ENCODE results near the gene DNALI1.

DNALI1 gene

DNA sequence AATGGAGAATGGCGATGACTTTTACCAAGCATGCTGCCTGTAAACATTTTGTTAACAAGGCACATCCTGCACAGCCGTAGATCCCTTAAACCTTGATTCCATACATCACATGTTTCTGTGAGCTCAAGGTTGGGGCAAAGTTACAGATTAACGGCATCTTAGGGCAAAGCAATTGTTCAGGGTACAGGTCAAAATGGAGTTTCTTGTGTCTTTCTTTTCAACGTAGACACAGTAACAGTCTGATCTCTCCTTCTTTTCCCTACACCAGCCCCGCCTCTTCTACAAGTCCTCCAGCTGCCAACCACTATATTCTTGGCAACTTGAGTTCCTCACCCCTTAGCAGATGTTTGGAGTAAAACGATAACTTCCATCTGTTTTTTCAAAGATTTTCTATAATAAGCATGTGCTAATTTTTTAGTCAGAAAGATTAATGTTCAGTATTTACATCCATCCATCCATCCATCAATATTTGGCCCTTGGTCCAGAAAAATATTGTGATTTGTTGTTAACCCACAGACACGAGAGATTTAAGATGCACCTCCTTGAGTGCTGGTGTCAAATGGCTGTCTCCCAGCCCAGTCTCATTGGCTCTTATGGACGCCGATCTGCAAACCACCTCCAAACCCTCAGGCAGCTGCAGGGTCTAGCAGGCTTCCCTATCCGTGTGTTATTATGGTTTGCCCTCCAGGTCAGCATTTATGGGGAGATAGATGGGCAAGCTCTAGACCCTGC is 3.8 kb downstream of the DNALI1 start:
- no peak overlapping the region for H3K14ac ChIP-seq (ENCODE audit: low read length in 2 of 2)
- no peaks in the 10 kb centered on the region for H3K9me3 ChIP-seq (ENCODE audit: control insufficient read depth, low read length)
- H2AFZ ChIP-seq (ENCODE audit: low read depth, low read length) = no peak overlapping the region
- H4K91ac ChIP-seq (ENCODE audit: low read length) = no peak overlapping the region
- no peak overlapping the region for H4K8ac ChIP-seq (ENCODE audit: low read length)
- peaks cover 2% of the 10 kb centered on the region for H3K79me1 ChIP-seq (replicated peaks; ENCODE audit: low read length, poor library complexity, severe bottlenecking)
- no peak for DNase-seq
- no peak overlapping the region for H3K18ac ChIP-seq (ENCODE audit: low read depth in 1 of 2, low read length in 2 of 2)
- no peak overlapping the region for H2BK15ac ChIP-seq (ENCODE audit: low read depth, poor library complexity, severe bottlenecking)
- H3K27ac ChIP-seq (ENCODE audit: low read length, poor library complexity, severe bottlenecking) = no peak overlapping the region
- peaks cover 11% of the 10 kb centered on the region for H3K4me1 ChIP-seq (ENCODE audit: control insufficient read depth, insufficient read depth, low read depth, low read length)
- no peak overlapping the region for H2AK5ac ChIP-seq (ENCODE audit: low read length, severe bottlenecking)
- peaks cover 29 to 31% of the 10 kb centered on the region in 2 experiments for H3K36me3 ChIP-seq (ENCODE audit: control insufficient read depth in 1 of 2, insufficient read depth in 2 of 2, low read depth in 1 of 2, low read length in 2 of 2)
- H2BK120ac ChIP-seq (ENCODE audit: low read depth, low read length) = no peak overlapping the region
- H3K9ac ChIP-seq (ENCODE audit: low read length) = peak overlapping the region; percentile 21
- 84% methylated on average over 9 of the region's 10 CpGs for WGBS
- no peak overlapping the region for H3K4ac ChIP-seq (ENCODE audit: low read depth in 1 of 2, low read length in 2 of 2)
- no peaks in the 10 kb centered on the region for H3K27me3 ChIP-seq (ENCODE audit: control insufficient read depth in 1 of 2, insufficient read depth in 1 of 2, low read length in 2 of 2)
- H3K4me3 ChIP-seq (ENCODE audit: insufficient read depth in 1 of 2, low read depth in 1 of 2, low read length in 2 of 2) = no peak overlapping the region
- no peak overlapping the region for H3K23ac ChIP-seq (ENCODE audit: low read length in 2 of 2)
- H2BK12ac ChIP-seq (ENCODE audit: low read length in 2 of 2) = no peak overlapping the region
- no peak overlapping the region for H2BK5ac ChIP-seq (ENCODE audit: low read depth, low read length, poor library complexity, severe bottlenecking)
- no peak overlapping the region for H3K4me2 ChIP-seq (ENCODE audit: low read length, poor library complexity, severe bottlenecking)

DNA sequence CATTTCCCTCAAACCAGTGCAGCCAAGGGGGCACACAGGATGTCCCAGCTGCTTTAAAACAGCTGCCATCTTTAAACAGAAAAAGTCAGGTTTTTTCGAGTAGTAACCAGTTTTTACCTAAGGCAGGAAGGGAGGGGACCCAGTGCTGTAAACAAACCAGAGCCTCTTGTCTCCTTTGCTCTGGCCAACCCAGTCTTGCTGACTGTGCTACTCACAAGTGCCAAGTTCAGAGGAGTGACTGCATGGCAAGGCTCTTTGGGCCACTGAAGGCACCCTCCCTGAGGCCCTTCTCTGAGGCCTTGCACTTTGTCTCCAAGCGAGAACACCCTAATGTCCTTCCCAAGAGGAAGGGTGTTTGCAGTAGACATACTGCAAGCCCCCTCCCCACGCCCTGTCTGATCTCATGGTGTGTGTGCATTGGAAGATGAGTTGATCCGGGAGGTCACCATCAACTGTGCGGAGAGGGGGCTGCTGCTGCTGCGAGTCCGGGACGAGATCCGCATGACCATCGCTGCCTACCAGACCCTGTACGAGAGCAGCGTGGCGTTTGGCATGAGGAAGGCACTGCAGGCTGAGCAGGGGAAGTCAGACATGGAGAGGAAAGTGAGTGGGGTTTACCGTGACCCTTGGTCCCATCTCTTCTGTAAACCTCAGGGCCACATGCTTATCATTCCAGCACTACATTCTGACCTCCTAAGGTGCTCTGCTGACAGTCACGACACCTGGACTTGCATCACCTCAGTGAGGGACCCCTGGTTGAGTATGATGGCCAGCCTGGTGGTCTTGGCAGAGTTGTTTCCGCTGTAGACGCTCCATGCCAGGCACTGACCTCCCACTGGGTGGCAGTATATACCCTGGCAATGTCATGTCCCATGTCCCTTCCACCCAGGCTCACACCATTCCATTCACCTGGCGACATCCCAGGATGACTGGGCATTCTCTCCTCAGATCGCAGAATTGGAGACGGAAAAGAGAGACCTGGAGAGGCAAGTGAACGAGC is 4.7 kb downstream of the DNALI1 start:
- Histone ChIP-seq H3K4ac (ENCODE audit: low read depth in 1 of 2, low read length in 2 of 2) (no peak overlapping the region), H2BK15ac (ENCODE audit: low read depth, poor library complexity, severe bottlenecking) (no peak overlapping the region), H2AFZ (ENCODE audit: low read depth, low read length) (no peak overlapping the region), H2AK5ac (ENCODE audit: low read length, severe bottlenecking) (no peak overlapping the region), H2BK12ac (ENCODE audit: low read length in 2 of 2) (peak overlapping the region in 1 of 2 experiments; percentile 27), H3K27ac (ENCODE audit: low read length, poor library complexity, severe bottlenecking) (no peak overlapping the region), H3K14ac (ENCODE audit: low read length in 2 of 2) (no peak overlapping the region), H3K4me1 (ENCODE audit: control insufficient read depth, insufficient read depth, low read depth, low read length) (peaks cover 11% of the 10 kb centered on the region), H4K8ac (ENCODE audit: low read length) (peak overlapping the region; percentile 29), H3K79me1 (replicated peaks; ENCODE audit: low read length, poor library complexity, severe bottlenecking) (peaks cover 2% of the 10 kb centered on the region), H3K27me3 (ENCODE audit: control insufficient read depth in 1 of 2, insufficient read depth in 1 of 2, low read length in 2 of 2) (no peaks in the 10 kb centered on the region), H3K36me3 (ENCODE audit: control insufficient read depth in 1 of 2, insufficient read depth in 2 of 2, low read depth in 1 of 2, low read length in 2 of 2) (peaks cover 34 to 38% of the 10 kb centered on the region in 2 experiments), H3K9me3 (ENCODE audit: control insufficient read depth, low read length) (no peaks in the 10 kb centered on the region), H3K4me2 (ENCODE audit: low read length, poor library complexity, severe bottlenecking) (no peak overlapping the region), H2BK120ac (ENCODE audit: low read depth, low read length) (no peak overlapping the region), H3K9ac (ENCODE audit: low read length) (peak overlapping the region; percentile 21), H3K4me3 (ENCODE audit: insufficient read depth in 1 of 2, low read depth in 1 of 2, low read length in 2 of 2) (no peak overlapping the region), H4K91ac (ENCODE audit: low read length) (peak overlapping the region; percentile 77), H3K18ac (ENCODE audit: low read depth in 1 of 2, low read length in 2 of 2) (no peak overlapping the region), H2BK5ac (ENCODE audit: low read depth, low read length, poor library complexity, severe bottlenecking) (no peak overlapping the region), H3K23ac (ENCODE audit: low read length in 2 of 2) (no peak overlapping the region)
- peak; percentile 47 for DNase-seq
- 93% methylated on average over 19 of the region's 21 CpGs for WGBS

DNA sequence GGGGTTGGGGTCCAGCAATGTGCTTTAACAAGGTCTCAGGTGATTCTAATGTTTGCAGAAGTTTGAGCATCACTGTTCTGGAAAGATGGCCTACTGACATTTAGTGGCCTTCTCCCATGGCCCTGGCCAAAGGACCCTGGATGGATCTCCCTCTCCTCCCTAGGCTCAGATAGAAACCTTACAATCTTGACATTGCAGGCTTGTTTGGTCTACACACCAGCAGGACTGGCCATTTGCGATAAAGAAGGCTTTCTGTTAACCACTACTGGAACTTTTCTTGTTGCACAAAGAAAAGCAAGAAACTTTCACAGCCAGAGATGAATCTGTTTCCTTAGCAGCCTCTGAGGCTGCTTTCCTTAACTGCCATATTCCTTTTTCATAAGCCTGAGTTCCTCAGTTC is 6.2 kb downstream of the DNALI1 start:
- H3K4me1 ChIP-seq (ENCODE audit: control insufficient read depth, insufficient read depth, low read depth, low read length) = peaks cover 4% of the 10 kb centered on the region
- DNase-seq = no peak
- H4K8ac ChIP-seq (ENCODE audit: low read length) = no peak overlapping the region
- H3K4me3 ChIP-seq (ENCODE audit: insufficient read depth in 1 of 2, low read depth in 1 of 2, low read length in 2 of 2) = no peak overlapping the region
- no peak overlapping the region for H2BK15ac ChIP-seq (ENCODE audit: low read depth, poor library complexity, severe bottlenecking)
- H3K27me3 ChIP-seq (ENCODE audit: control insufficient read depth in 1 of 2, insufficient read depth in 1 of 2, low read length in 2 of 2) = no peaks in the 10 kb centered on the region
- no peak overlapping the region for H3K4me2 ChIP-seq (ENCODE audit: low read length, poor library complexity, severe bottlenecking)
- H3K27ac ChIP-seq (ENCODE audit: low read length, poor library complexity, severe bottlenecking) = no peak overlapping the region
- WGBS = 93% methylated on average over 1 of the region's 1 CpG
- no peak overlapping the region for H2BK12ac ChIP-seq (ENCODE audit: low read length in 2 of 2)
- peaks cover 4% of the 10 kb centered on the region for H3K79me1 ChIP-seq (replicated peaks; ENCODE audit: low read length, poor library complexity, severe bottlenecking)
- H3K36me3 ChIP-seq (ENCODE audit: control insufficient read depth in 1 of 2, insufficient read depth in 2 of 2, low read depth in 1 of 2, low read length in 2 of 2) = peaks cover 44 to 54% of the 10 kb centered on the region in 2 experiments
- H3K9me3 ChIP-seq (ENCODE audit: control insufficient read depth, low read length) = no peaks in the 10 kb centered on the region
- H2AK5ac ChIP-seq (ENCODE audit: low read length, severe bottlenecking) = no peak overlapping the region
- no peak overlapping the region for H3K9ac ChIP-seq (ENCODE audit: low read length)
- H2BK5ac ChIP-seq (ENCODE audit: low read depth, low read length, poor library complexity, severe bottlenecking) = no peak overlapping the region
- H3K4ac ChIP-seq (ENCODE audit: low read depth in 1 of 2, low read length in 2 of 2) = no peak overlapping the region
- H2BK120ac ChIP-seq (ENCODE audit: low read depth, low read length) = no peak overlapping the region
- H3K14ac ChIP-seq (ENCODE audit: low read length in 2 of 2) = no peak overlapping the region
- H2AFZ ChIP-seq (ENCODE audit: low read depth, low read length) = no peak overlapping the region
- H4K91ac ChIP-seq (ENCODE audit: low read length) = no peak overlapping the region
- H3K18ac ChIP-seq (ENCODE audit: low read depth in 1 of 2, low read length in 2 of 2) = no peak overlapping the region
- H3K23ac ChIP-seq (ENCODE audit: low read length in 2 of 2) = no peak overlapping the region

DNA sequence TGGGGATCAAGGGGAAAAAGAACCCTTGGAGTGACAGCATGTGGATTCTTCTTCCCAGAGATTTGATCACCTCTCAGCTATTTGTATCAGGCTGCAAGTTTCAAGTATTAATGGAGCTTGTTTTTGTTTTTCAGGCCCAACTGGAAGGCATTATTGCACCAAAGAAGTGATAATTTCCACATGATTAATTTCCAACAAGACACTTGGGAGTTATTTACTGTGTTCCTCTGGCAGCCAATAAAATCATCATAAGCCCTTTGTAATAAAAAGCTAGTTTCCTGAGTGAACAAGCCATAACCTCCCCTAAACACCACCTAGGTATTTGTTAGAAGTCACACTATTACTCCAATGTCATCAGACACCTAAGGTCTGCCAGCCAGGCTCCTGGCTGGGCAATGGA is 8.2 kb downstream of the DNALI1 start:
- H3K4me2 ChIP-seq (ENCODE audit: low read length, poor library complexity, severe bottlenecking) = no peak overlapping the region
- no peak overlapping the region for H2AK5ac ChIP-seq (ENCODE audit: low read length, severe bottlenecking)
- H3K9ac ChIP-seq (ENCODE audit: low read length) = no peak overlapping the region
- H3K9me3 ChIP-seq (ENCODE audit: control insufficient read depth, low read length) = no peaks in the 10 kb centered on the region
- H3K27me3 ChIP-seq (ENCODE audit: control insufficient read depth in 1 of 2, insufficient read depth in 1 of 2, low read length in 2 of 2) = no peaks in the 10 kb centered on the region
- peaks cover 6% of the 10 kb centered on the region for H3K79me1 ChIP-seq (replicated peaks; ENCODE audit: low read length, poor library complexity, severe bottlenecking)
- no peak overlapping the region for H2BK5ac ChIP-seq (ENCODE audit: low read depth, low read length, poor library complexity, severe bottlenecking)
- peaks cover 46 to 73% of the 10 kb centered on the region in 2 experiments for H3K36me3 ChIP-seq (ENCODE audit: control insufficient read depth in 1 of 2, insufficient read depth in 2 of 2, low read depth in 1 of 2, low read length in 2 of 2)
- peaks cover 4% of the 10 kb centered on the region for H3K4me1 ChIP-seq (ENCODE audit: control insufficient read depth, insufficient read depth, low read depth, low read length)
- no peak overlapping the region for H2BK15ac ChIP-seq (ENCODE audit: low read depth, poor library complexity, severe bottlenecking)
- H3K18ac ChIP-seq (ENCODE audit: low read depth in 1 of 2, low read length in 2 of 2) = no peak overlapping the region
- no peak overlapping the region for H4K8ac ChIP-seq (ENCODE audit: low read length)
- no peak overlapping the region for H2BK120ac ChIP-seq (ENCODE audit: low read depth, low read length)
- H2BK12ac ChIP-seq (ENCODE audit: low read length in 2 of 2) = peak overlapping the region in 1 of 2 experiments; percentile 28
- no peak overlapping the region for H2AFZ ChIP-seq (ENCODE audit: low read depth, low read length)
- DNase-seq = no peak
- no peak overlapping the region for H3K4me3 ChIP-seq (ENCODE audit: insufficient read depth in 1 of 2, low read depth in 1 of 2, low read length in 2 of 2)
- H3K14ac ChIP-seq (ENCODE audit: low read length in 2 of 2) = no peak overlapping the region
- H3K27ac ChIP-seq (ENCODE audit: low read length, poor library complexity, severe bottlenecking) = no peak overlapping the region
- H3K23ac ChIP-seq (ENCODE audit: low read length in 2 of 2) = no peak overlapping the region
- peak overlapping the region; percentile 67 for H4K91ac ChIP-seq (ENCODE audit: low read length)
- no peak overlapping the region for H3K4ac ChIP-seq (ENCODE audit: low read depth in 1 of 2, low read length in 2 of 2)

All from mesenchymal stem cell (in vitro differentiated cells and primary cell).